GM18868 (cell line): Measurements from ENCODE around the gene DSC1.

ENCODE experiments used
- ATAC-seq: cut with Tn5 transposase; IDR thresholded peaks from one replicate; pipeline ENCODE4 v1.9.1; 2021; ENCODE audit warnings: mild to moderate bottlenecking, moderate library complexity; ENCODE audit not compliant: unreplicated experiment

DSC1 gene

GRCh38 chr18:31104444-31104843 lies 58.2 kb downstream of the DSC1 start:
- ATAC-seq = no peak

- ATAC-seq = no peak
These were observed 59.2 kb downstream of the DSC1 start for GRCh38 chr18:31103423-31103822.

- no peak for ATAC-seq
These were observed 59.7 kb downstream of the DSC1 start for GRCh38 chr18:31102941-31103340.

DNA sequence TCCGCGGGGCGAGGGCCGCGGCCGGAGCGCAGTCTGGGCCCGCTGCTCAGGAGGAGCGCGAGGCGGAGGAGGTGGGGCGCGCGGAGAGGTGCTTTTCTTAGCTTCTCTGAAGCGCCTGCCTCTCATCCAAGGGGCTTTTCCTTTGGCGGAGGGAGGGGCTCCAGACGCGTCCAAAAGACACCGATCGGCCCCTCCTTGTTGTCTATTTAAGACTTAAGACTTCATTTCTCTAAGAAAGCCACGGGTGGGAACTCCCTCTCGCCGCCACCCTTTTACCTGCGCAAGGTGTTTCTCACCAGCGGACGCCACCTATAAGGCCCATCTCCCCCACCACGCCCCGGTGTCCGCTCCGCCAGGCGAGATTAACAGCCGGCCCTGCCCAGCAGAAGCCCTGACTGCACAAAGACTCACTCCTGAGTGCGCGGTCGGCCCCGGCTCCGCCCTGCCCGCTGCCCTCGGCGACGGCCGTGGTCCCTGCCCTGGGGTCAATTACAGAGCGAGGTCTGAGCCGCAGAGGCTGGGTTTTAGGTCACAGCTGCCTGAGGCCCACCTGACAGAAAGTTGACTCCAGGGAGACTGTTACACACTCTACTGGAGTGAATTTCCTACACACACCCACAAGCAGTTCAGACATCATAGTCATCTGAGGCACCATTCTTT lies 60.5 kb downstream of the DSC1 start, which contains the start of gene DSC2:
Gene DSC2 (minus strand): TSS at position 397 of the 660 bp plus-strand sequence. CDS start 450 bp downstream, outside the sequence.
- ATAC-seq = peak; percentile 33

- ATAC-seq = peak; percentile 40
These were observed 61.3 kb downstream of the DSC1 start for GRCh38 chr18:31101183-31102024.

GRCh38 chr18:31100436-31101182 lies 62.0 kb downstream of the DSC1 start:
- ATAC-seq = no peak

- ATAC-seq = no peak
These were observed 63.0 kb downstream of the DSC1 start for GRCh38 chr18:31099450-31100230.

- ATAC-seq = no peak
These were observed 63.8 kb downstream of the DSC1 start for GRCh38 chr18:31098878-31099277.

DNA sequence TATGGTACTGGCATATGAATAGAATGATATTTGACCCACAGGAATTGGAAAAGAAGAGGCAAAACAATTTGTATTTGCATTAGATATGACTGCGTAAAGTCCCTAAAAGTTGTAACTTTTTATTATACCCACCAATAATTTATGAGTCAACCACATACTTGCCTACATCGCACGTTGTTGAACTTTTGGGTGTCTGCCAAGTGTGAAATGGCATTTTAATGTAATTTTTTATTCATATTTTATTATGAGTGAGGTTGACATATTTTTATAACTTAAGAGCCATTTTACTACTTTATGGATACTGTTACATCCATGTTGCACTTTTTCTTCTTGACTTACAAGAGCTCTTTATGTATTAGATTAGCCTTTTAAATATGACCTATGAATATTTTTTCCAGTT lies 65.0 kb downstream of the DSC1 start:
- no peak for ATAC-seq

GRCh38 chr18:31093880-31094279 lies 68.8 kb downstream of the DSC1 start:
- ATAC-seq = no peak

- no peak for ATAC-seq
These were observed 69.4 kb downstream of the DSC1 start for GRCh38 chr18:31093294-31093693.

GRCh38 chr18:31091350-31091749 lies 71.3 kb downstream of the DSC1 start:
- no peak for ATAC-seq

GRCh38 chr18:31088532-31088931 lies 74.1 kb downstream of the DSC1 start:
- ATAC-seq = no peak

DNA sequence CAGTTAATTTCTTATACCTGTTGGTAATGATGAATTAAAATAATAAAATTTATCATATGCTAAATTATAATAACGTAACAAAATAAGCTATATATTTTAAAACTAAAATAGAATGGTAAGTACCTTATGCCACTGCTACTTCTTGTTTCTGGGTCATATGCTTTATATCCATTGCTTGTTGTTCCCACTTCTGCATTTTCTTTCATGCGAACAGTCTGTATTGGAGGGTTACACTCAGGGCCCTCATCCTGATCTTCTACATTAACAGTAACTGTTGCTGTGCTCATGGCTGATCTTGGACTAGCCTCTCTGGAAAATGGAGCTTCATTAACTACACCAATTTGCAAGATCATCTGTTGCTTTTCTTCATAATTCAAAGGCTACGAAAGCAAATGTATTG lies 82.7 kb downstream of the DSC1 start:
- ATAC-seq = no peak
